GM03348 (cell line): ENCODE data around the gene KCNJ6.
A peak's percentile ranks its signal among the peaks of the same experiment; 100 is the strongest.
"Not testable (repeated sequence)": the region's sequence is repeated elsewhere in the genome, so short reads cannot be mapped to it uniquely, and the experiment has no call there.

ENCODE experiments used
- DNase-seq: peaks from one replicate; pipeline ENCODE4 v3.0.0; 2012; ENCODE audit warnings: low spot score

Gene KCNJ6

DNA sequence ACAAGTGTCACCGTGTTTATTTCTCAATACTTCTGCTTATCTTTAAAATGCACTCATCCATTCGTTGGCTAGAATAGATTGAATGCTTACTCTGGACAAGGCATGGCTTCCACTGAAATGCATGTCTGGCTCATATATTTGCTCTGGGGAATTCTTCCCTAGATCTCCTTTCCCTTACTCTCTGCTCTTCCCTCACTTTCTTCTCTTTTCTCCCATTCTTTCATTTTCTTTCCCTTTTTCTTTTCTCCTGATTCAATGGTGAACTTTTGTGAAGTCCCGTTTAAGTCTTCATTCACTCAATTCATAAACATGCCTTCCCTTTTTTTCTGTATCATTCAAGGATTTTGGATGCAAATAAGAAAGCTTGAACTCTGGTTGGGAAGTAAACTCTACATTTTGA, 315.2 kb downstream of the KCNJ6 start:
- DNase-seq = no peak

GRCh38 chr21:37595944-37596343, 320.3 kb downstream of the KCNJ6 start:
- DNase-seq = no peak

- DNase-seq = no peak
Measured at GRCh38 chr21:37594472-37594951, 321.7 kb downstream of the KCNJ6 start.

- no peak for DNase-seq
Measured at GRCh38 chr21:37593740-37594471, 322.4 kb downstream of the KCNJ6 start.

DNA sequence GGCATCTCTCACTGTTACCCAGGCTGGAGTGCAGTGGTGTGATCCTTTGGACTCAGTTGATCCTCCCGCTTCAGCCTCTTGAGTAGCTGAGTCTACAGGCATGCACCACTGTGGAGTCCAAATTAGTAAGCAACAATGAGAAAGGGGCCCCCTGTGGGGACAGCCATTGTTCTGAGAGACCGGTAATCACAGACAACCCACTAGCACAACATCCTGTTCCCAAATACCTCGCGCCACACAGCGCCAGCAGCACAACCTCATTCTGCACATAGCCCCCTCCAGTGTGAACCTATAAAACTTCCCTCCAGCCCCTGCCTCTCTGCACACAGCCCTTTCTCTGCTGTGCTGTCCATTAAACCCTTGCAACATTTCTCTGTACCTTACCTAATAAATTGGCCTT, 323.2 kb downstream of the KCNJ6 start:
- DNase-seq = no peak

DNA sequence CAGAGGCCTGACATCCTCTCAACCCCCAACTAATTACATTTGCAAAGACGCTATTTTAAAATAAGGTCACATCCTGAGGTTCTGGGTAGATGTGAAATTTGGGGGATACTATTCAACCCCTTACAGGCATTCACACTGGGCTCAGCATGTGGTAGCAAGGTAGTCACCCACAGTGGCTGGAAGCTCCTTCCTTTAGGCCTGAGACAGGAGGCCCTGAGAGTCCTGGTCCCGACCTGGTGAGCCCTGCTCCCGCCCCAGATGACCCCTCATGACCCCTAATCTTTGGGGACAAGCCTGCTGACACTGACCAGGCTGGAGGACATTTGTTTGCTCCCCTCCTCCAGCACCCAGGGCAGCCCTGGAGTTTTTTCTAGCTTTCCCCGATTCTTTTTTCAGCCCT, 323.8 kb downstream of the KCNJ6 start:
- DNase-seq = no peak

DNA sequence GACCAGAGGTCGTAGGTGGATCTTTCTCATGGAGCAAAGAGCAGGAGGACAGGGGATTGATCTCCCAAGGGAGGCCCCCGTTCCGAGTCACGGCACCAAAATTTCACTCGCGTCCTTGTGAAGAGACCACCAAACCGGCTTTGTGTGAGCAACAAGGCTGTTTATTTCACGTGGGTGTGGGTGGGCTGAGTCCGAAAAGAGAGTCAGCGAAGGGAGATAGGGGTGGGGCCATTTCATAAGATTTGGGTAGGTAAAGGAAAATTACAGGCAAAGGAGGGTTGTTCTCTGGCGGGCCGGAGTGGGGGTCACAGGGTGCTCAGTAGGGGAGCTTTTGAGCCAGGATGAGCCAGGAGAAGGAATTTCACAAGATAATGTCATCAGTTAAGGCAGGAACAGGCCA, 324.3 kb downstream of the KCNJ6 start:
- DNase-seq = not testable (repeated sequence)

DNA sequence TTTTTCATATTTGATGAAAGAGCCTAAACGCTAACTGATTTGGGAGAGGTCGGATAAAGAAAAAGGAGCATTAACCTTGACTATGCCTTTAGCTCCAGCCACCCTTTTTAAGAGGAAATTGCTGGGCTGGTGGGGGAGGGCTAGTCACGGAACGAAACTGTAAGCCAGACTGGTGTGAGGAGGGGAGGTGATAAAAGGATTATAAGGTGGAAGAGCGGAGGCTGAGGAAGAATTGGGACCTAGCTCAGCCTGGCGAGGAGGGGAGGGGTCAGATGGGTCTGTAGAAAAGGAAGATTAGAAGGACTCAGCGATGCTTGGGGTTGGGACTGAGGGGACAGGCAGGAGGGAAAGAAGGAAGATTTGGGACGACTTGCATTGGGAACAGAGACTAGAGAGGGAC, 325.4 kb downstream of the KCNJ6 start:
- not testable (repeated sequence) for DNase-seq

DNA sequence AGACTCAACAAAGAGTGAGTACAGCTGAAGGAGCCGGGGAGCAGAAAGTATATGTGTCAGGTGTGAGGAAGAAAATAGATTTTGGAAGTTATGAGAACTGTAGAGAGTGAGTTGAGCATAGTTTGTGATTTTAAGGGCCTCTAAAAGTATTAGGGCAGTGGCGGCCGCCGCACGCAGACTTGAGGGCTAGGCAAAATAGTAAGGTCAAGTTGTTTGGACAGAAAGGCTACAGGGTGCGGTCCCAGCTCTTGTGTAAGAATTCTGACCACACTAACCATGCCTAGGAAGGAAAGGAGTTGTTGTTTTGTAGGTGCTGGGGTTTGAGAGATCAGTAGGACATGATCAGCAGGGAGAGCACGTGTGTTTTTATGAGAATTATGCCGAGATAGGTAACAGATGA, 327.6 kb downstream of the KCNJ6 start:
- not testable (repeated sequence) for DNase-seq

- no peak for DNase-seq
Measured at GRCh38 chr21:37587635-37588177, 328.6 kb downstream of the KCNJ6 start.

GRCh38 chr21:37587203-37587602, 329.1 kb downstream of the KCNJ6 start:
- DNase-seq = no peak

GRCh38 chr21:37582590-37582989, 333.7 kb downstream of the KCNJ6 start:
- peak; percentile 74 for DNase-seq

GRCh38 chr21:37580666-37581065, 335.6 kb downstream of the KCNJ6 start:
- no peak for DNase-seq

DNA sequence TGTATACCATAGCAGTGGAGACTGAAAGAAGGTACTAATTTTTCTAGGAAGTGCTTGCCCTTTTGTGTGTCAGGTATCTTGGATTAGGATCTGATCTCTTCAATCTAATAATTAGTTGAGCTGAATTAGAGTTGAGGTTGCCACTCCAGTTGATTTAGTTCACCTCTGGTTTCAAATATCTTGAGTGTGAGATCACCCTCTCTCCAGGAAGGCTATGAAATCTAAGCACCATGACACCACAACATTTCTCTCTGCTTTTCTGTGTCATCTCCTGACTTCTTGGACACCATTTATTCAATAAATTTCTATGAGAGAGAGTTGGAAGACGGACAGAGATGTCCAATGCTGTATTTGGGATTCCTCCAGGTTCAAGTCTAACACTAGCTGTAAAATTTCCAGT, 336.9 kb downstream of the KCNJ6 start:
- DNase-seq = no peak

- DNase-seq = no peak
Measured at GRCh38 chr21:37578471-37579126, 337.7 kb downstream of the KCNJ6 start.

- DNase-seq = not testable (repeated sequence)
Measured at GRCh38 chr21:37576929-37577328, 339.3 kb downstream of the KCNJ6 start.

GRCh38 chr21:37575580-37575979, 340.7 kb downstream of the KCNJ6 start:
- no peak for DNase-seq

DNA sequence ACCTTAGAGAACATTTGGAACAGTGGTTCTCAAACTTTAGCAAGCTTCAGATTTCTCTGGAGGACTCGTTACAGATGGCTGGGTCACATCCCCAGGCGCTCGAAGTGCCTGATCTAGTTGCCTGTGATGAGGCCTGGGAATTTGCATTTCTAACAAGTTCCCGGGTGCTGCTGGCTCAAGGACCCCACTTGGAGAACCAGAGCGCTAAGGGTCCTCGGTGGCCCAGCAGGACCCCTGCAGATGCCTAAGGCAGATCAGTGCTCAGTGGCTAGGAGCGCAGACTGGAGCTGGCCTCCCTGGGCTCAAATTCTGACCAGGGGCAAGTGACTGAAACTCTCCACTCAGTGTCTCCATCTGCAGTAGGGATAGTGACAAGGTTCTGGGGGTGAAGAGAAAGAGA, 341.5 kb downstream of the KCNJ6 start:
- no peak for DNase-seq

DNA sequence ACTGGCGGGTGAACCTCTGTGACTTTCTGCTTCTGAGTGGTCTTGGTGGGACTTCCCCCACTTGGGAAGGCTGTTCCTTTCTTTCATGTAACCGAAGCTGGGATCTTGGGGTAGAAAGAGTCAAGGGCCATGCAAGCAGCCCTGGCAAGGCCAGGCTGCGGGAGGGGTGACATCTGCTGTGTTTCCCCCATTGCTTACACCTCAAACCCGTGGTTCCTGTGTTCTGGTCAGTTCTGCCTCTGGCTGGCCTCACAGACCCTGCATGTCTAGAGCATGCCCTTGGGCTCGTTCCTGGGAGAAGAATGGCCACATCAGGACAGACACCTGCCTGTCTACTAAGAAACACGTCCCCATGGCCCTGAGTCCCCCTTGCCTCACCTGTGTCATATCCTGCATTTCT, 341.9 kb downstream of the KCNJ6 start:
- DNase-seq = no peak

- no peak for DNase-seq
Measured at GRCh38 chr21:37571442-37571841, 344.8 kb downstream of the KCNJ6 start.

DNA sequence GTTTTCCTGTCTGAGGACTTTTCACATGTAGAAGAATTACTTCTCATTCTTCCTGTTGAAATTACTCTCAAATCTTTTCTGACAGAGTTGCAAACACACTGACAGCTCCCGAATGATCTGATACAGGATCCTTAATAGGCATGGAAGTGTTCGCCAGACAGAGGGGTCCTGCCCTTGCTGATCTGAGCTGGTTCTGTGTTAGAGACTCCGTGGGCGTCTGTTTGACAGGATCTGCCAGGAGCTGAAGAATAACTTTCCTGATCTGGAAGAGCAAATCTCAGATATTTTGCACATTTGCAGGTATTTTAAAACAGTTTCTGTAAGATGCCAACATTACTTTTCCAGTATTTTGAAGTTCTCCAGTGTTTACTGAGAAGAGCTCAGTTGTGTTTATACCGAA, 347.3 kb downstream of the KCNJ6 start:
- no peak for DNase-seq

GRCh38 chr21:37568415-37568814, 347.8 kb downstream of the KCNJ6 start:
- no peak for DNase-seq
